GM18505 (cell line): Measurements from ENCODE around the gene NDUFB10.
A peak's percentile ranks its signal among the peaks of the same experiment; 100 is the strongest.
"Not testable (repeated sequence)": the region's sequence is repeated elsewhere in the genome, so short reads cannot be mapped to it uniquely, and the experiment has no call there.

ENCODE experiments used
- ATAC-seq: cut with Tn5 transposase; IDR thresholded peaks from one replicate; pipeline ENCODE4 v1.9.1; 2021; ENCODE audit not compliant: unreplicated experiment
- POLR2A ChIP-seq: IDR thresholded peaks from 4 replicates; pipeline ENCODE4 v1.6.1; 2011; ENCODE audit warnings: borderline replicate concordance; ENCODE audit not compliant: insufficient read depth, insufficient read length; ENCODE audit errors: extremely low read depth

Gene NDUFB10

DNA sequence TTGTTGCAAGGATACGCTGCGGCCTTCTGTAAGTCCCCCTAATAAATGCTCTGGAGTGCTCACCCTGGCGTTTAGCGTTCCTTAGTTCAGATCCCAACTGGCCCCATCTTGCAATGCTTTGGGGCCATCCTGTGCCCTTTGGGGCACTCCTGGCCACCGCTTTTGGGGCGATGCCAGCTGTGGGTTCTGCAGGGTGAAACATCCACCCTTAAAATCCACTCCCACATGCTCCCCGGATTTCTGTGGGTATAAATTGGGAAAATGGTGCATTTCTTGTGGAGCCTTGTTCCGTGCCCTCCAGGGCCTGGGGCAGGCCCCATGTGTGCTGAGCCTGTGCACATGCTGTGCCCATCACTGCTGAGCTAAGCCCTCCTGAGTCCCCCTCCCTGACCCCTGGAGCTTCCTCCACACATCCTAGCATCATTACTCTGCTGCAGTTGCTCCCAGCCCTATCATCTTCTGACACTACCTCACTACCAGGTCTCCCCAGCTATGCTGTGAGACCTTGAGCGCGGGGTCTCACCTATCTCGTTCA lies 22.3 kb upstream of the NDUFB10 start:
- ATAC-seq, result no peak
- no peak for TF ChIP-seq POLR2A

DNA sequence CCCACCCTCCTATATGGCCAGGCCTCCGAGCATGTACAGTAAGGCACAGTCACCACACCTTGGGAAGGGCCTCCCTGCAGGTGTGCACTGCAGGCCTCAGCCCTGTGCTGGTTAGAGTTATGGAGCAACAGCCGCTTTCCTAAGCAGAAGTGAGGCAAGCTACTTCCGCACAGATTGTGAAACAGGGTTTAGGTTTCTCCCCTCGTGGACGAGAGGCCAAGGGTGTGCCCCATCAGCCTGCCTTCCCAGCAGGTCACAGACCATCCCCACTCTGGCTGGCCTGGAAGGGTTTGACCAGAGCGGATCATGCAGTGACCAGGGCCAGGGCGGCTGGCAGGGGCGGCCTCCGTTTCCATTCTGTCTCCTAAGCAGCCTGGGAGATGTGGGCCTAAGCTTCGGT lies 21.0 kb upstream of the NDUFB10 start:
- no peak for ATAC-seq
- no peak for TF ChIP-seq POLR2A

DNA sequence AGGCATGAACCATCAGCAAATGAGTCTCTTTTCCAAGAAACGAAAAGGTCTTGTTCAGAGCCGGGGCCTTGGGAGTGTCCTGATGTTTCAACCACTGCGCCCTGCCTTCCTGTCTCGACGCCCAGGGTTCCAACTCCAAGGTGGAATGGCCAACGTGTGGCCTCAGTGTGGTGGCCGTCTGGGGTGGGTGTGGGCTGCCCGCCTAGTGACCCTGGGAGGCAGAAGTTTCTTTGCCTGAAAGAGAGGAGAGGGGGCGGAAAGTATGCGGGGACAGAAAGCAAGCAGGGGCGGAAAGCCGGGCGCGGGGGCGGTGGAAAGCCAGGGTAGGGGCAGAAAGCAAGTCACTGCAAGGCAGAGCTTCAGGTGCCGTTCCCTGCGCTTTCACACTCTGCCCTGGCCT lies 20.4 kb upstream of the NDUFB10 start:
- ATAC-seq, result no peak
- TF ChIP-seq POLR2A, result no peak

DNA sequence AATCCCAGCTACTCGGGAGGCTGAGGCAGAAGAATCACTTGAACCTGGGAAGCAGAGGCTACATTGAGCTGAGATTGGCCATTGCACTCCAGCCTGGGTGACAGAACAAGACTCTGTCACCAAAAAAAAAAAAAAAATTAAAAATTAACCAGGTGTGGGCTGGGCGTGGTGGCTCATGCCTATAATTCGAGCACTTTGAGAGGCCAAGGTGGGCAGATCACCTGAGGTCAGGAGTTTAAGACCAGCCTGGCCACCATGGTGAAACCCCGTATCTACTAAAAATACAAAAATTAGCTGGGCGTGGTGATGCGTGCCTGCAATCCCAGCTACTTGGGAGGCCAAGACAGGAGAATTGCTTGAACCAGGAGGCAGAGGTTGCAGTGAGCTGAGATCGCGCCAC lies 19.5 kb upstream of the NDUFB10 start:
- not testable (repeated sequence) for ATAC-seq

DNA sequence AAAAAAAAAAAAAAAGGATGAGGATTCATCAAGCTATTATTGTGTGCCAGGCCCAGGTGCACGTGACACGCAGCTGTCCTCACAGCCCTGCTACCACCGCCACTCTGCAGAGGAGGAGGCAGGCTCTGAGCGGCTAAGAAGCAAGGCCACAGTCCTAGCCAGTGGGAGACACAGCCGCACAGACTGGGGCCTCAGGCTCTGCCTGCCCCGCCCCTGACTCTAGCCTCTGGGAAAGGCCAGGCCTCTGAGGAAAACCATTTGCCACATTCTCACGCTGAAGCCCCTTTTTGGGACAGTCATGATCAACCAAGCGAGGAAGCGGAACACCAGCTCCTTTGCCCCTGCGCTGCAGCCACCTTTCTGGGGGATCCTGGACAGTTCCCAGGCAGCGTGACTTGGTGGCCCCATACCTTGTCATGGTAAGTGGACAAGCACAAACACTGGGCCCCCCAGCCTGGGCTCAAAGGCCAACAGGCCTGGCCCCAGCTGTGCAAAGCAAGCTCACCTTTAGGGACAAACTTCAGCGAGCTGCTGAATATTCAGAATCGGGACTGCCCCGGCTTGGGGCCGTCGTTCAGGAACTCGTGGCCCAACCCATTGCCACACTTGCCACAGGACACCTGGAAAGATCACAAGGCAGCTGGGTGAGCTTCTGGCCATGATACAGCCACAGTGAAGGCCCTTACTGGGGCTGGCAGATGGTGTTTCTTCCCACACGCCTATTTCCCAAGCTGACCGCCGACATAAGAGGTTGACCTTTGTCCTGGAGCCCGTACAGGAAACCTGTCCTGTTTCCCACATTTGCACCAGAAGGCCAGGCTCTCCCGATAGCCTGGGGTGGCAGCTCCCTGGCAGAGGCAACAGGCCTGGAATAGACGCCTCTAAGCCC lies 18.8 kb upstream of the NDUFB10 start:
- no peak for ATAC-seq
- TF ChIP-seq POLR2A, result no peak

DNA sequence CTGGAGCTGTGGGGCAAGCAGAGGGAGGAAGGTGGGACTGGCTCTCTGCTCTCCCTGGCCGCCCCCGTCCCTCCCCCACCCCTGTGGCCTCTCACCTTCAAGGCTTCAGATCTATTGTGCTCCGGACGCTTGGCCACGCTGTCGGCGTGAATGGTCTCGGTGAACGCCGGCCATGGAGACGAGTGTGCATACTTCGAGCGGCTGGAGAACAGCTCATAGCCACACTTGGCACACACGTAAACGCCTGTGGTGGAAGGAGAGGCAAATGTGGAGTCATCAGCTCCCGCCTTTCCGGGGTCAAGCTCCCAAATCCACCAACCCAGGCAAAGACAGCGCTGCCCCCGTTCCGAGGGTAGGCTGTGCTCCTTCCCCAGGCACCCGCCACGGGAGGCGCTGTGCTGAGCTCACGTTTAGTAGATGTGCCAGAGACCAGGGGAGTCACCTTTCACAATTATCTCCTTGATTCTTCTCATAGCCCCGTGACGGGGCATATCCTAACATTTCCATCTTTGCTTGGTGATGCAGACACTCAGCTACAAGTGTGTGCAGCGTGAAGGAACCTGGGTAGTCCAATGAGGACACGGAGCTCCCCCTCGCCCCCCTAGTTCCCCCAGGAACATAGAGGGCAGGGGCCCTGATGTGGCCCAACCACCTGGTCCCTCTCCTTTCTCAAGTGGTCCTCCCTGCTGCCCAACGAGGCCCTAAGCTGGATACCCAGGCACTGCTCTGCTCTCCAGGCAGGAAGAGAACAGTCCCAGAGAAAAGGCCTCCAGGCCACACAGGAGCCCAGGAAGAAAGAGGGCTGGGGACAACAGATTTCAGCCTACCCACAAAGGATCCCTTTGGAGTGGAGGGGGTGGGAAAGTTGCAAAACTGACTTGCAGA lies 17.9 kb upstream of the NDUFB10 start:
- TF ChIP-seq POLR2A, result no peak
- ATAC-seq, result no peak

DNA sequence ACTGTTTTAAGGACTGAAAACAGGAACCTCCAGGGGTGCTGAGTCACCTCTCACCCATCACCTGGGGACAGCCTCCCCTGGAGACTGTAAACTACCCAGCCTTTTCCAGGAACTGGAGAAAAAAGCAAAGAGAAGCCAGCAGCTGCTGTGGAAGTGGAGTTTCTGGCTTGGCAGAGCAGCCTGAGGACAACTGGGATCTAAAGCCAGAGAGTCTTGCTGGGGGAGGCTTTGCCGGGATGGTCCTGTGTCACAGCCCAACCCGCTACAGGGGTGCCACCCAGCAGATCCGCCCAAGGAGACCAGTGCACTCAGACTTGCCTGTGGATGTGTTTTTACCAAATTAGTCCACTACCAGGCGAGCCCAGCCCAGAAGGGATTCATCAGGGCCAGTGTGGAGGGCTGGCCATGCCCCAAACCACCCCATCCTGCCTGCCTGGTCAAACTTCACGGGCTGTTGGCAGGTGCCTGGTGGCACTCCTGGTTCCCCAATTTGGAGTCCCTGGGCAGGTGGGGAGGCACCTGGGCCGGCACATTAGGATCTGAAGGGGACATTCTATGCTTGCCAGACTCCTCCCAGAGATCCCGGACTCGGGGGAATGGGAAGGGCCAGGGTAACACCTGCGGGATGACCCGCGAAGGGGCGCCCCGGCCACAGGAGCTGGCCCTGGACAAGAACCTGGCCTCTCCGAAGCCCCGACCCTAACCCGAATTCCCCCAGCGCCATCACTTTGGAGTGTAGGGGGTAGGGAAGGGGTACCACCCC lies 17.1 kb upstream of the NDUFB10 start:
- no peak for TF ChIP-seq POLR2A
- no peak for ATAC-seq

DNA sequence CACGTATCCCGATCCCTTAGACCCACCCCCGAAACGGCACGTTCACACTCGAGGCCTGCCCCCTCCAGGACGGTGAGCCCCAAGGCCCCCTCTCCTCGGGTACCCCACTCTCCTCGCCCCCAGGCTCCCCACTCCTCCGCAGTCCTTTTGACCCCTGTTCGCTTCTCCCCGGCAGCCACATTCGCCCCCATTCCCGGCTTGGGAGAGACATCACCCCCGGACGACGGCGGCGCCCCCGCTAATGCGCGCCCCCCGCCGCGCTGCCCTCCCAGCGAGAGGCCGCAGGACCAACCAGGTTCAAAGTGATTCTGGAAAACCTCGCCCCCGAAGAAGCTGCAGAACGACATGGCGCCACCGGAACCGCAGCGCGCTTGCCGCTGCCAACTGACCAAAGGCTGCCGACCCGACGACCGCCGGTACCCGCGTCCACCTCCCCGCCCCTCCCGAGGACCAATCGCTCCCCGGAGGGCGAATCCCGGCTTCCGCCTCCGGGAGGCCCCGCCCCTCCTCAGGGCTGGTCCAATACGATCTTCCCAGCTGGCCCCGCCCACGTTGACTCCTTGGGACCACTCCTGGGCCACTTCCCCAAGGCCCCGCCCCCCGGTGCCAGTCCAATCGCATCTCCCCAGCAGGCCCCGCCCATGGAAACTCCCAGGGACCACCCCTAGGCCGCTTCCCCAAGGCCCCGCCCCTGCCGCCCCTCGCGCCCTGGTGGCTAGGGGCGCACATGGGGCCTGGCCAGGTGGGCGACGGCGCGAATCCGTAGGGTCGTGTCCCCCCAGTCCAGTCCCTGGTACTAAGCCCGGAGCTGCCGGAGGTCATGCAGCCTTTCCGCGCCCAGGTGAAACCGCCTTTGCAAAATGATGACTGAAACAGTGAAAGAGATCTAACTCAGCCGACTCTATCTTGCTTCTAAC lies 16.3 kb upstream of the NDUFB10 start, which contains the start of gene MSRB1:
Gene MSRB1 (minus strand): TSS at position 390 of the 917 bp plus-strand sequence. CDS start 43 bp downstream, at position 347.
- TF ChIP-seq POLR2A, result peak; percentile 84
- peak; percentile 90 for ATAC-seq

DNA sequence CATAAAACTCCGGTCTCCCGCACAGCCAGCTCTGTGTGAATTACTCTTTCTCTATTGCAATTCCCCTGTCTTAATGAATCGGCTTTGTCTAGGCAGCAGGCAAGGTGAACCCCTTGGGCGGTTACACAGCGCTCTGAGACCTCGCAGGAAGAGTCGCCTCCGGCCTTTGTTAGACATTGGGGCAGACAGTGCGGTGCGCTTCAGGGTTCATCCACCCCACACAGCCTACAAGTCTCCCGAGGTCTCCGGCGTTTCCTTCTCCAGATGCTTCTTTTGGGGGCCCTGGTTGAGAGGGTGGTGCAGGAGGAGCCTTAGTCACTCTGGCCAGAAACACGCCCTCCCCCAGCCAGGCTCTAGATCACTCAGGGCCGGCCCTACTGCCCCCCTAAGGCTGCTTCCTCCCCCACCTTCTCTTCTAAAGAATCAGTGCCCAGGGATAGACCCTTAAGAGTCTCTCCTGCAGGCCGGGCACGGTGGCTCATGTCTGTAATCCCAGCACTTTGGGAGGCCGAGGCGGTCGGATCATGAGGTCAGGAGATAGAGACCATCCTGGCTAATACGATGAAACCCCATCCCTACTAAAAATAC lies 14.6 kb upstream of the NDUFB10 start:
- ATAC-seq, result no peak
- no peak for TF ChIP-seq POLR2A

DNA sequence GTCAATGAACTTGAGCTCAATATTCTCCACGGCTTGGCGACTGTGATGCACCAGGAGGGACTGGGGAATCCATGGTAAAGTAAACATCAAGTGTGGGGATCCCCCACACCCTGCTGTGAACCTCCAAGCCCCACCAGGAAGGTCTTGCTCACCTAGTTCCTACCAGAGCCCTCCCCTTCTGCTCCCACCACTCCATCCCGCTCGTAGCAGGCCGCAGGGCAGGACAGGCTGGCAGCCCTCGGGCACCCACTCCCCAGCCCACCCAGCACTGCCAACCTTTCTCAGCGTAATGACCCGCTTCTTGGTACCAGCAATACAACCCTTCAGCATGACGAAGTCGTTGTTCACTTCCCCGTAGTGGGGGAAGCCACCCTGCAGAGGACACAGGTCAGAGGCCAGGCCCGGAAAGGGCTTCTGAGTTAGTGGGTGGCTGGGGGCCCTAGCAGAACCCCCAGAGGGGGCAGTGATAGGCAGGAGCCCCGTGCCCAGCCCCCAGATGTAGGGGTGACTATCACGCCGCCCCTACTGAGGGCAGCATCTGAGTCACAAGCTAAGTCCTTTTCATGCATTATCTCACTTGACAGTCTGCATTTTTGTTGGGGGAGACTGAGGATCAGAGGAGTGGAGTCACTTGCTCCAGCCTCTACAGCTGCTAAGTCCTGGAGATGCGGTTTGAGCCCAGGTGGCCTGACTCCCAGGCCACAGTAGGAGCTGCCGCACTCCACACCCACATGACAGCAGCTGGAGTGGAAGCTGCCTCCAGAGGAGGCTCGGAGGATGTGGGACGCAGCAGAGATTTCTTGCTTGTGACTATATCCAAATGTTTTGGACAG lies 13.6 kb upstream of the NDUFB10 start:
- ATAC-seq, result no peak
- TF ChIP-seq POLR2A, result no peak
